Peyer's patch (tissue), 4 donors: ENCODE measurements around the gene RAVER1. TPM values are rescaled to one million over a fixed set of nuclear protein-coding genes. Genes with fewer than 3 reads are reported as not detected.

ENCODE experiments used
- DNase-seq, 3 donors: peaks; one replicate each; pipeline ENCODE4 v3.0.0-alpha.2; 2017 to 2019
- H3K27ac ChIP-seq, 4 donors: fragments of 200-600 bp; sonication (generic); one replicate each; pipeline ENCODE4 v1.5.1; 2016 to 2019
- H3K27me3 ChIP-seq, 2 donors: fragments of 200-600 bp; sonication (generic); one replicate each; pipeline ENCODE4 v1.5.1; 2019
- H3K36me3 ChIP-seq, 3 donors: fragments of 200-600 bp; sonication (generic); one replicate each; pipeline ENCODE4 v1.5.1; 2016 to 2019
- H3K4me1 ChIP-seq, 4 donors: fragments of 200-600 bp; sonication (generic); one replicate each; pipeline ENCODE4 v1.5.1; 2016 to 2019
- H3K4me3 ChIP-seq, 4 donors: fragments of 200-600 bp; sonication (generic); 1 replicate in 3 of 4; 2 replicates in 1 of 4; pipeline ENCODE4 v1.5.1; 2016 to 2019; ENCODE audit warnings: mild to moderate bottlenecking in 1 of 4
- H3K9me3 ChIP-seq, 4 donors: fragments of 200-600 bp; sonication (generic); one replicate each; pipeline ENCODE4 v1.5.1; 2016 to 2019; ENCODE audit warnings: mild to moderate bottlenecking in 1 of 4
- POLR2A ChIP-seq, 2 donors: fragments of 450-650 bp; IDR thresholded peaks; one replicate each; pipeline ENCODE4 v1.5.1; 2017; ENCODE audit warnings: antibody characterized with exemption in 2 of 2, mild to moderate bottlenecking in 2 of 2, moderate library complexity in 2 of 2
- total RNA-seq, 4 donors: library from RNA; depleted of rRNA; stranded (reverse); fragments of >200 nt; gene quantifications; one replicate each; pipeline ENCODE4 v1.1.0, GENCODE V29; 2016
- TF ChIP-seq, protein P1 (sequence below), 6 experiments: fragments of 450-650 bp in 4 of 6; fragments of 200-600 bp in 2 of 6; sonication (generic) in 1 of 6; IDR thresholded peaks; one replicate each; pipeline ENCODE4 v1.5.1; 2017 to 2019; ENCODE audit warnings: antibody characterized with exemption in 6 of 6, mild to moderate bottlenecking in 3 of 6, moderate library complexity in 1 of 6

Gene RAVER1
- total RNA-seq, 4 donors from 2014 or later = 42.1 to 66.5 (median 55.8) TPM

DNA sequence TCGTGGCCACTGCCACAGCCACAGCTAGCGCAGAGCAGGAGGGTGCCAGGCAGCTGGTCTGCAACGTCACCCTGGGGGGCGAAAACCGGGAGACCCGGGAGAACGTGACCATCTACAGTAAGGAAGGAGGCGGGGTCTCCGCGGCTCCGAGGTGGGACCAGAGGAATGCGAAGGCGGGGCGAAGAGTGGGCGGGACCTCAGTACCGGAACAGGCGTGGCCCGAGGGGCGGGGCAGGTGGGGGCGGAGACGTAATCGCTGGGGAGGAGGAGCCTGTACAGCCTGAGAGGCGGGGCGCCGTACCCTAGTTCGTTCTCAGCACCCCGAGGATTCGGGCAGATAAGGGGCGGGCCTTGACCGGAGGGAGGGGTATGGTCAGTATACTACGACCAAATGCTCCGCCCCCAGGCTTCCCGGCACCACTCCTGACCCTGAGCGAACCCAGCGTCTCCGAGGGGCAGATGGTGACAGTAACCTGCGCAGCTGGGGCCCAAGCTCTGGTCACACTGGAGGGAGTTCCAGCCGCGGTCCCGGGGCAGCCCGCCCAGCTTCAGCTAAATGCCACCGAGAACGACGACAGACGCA is 41.0 kb downstream of the RAVER1 start:
- Histone ChIP-seq H3K27ac (peak overlapping the region in 1 of 4 donors; percentile 12), H3K4me3 (peak overlapping the region; percentile 29 to 49 (median 36)), H3K9me3 (no peaks in the 10 kb centered on the region), H3K36me3 (no peaks in the 10 kb centered on the region), H3K27me3 (peaks cover 0 to 68% of the 10 kb centered on the region in 2 donors), H3K4me1 (peaks cover 0 to 85% (median 67%) of the 10 kb centered on the region in 4 donors)
- DNase-seq = peak; percentile 76 to 92 (median 90)
- TF ChIP-seq POLR2A (IDR thresholded peaks at IDR 0.05) = no peak
- TF ChIP-seq, protein P1, sequence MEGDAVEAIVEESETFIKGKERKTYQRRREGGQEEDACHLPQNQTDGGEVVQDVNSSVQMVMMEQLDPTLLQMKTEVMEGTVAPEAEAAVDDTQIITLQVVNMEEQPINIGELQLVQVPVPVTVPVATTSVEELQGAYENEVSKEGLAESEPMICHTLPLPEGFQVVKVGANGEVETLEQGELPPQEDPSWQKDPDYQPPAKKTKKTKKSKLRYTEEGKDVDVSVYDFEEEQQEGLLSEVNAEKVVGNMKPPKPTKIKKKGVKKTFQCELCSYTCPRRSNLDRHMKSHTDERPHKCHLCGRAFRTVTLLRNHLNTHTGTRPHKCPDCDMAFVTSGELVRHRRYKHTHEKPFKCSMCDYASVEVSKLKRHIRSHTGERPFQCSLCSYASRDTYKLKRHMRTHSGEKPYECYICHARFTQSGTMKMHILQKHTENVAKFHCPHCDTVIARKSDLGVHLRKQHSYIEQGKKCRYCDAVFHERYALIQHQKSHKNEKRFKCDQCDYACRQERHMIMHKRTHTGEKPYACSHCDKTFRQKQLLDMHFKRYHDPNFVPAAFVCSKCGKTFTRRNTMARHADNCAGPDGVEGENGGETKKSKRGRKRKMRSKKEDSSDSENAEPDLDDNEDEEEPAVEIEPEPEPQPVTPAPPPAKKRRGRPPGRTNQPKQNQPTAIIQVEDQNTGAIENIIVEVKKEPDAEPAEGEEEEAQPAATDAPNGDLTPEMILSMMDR (IDR thresholded peaks at IDR 0.05) = no peak

DNA sequence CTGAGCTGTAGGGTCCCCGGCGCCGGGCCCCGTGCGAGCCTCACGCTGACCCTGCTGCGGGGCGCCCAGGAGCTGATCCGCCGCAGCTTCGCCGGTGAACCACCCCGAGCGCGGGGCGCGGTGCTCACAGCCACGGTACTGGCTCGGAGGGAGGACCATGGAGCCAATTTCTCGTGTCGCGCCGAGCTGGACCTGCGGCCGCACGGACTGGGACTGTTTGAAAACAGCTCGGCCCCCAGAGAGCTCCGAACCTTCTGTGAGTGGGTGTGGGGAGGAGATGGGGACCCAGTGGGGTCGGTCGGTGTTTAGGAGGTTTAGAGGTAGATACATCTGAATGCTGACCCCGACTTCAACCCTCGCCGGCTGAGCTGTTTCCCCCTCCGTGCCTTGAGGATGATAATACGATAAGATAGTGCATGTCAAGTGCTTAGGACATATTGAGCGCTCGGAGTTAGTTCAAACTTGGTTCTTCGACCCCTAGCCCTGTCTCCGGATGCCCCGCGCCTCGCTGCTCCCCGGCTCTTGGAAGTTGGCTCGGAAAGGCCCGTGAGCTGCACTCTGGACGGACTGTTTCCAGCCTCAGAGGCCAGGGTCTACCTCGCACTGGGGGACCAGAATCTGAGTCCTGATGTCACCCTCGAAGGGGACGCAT is 41.6 kb downstream of the RAVER1 start:
- H3K36me3 ChIP-seq = no peaks in the 10 kb centered on the region
- H3K4me1 ChIP-seq = peaks cover 0 to 91% (median 74%) of the 10 kb centered on the region in 4 donors
- TF ChIP-seq POLR2A (IDR thresholded peaks at IDR 0.05) = no peak
- TF ChIP-seq, protein P1 (IDR thresholded peaks at IDR 0.05) = no peak
- no peaks in the 10 kb centered on the region for H3K9me3 ChIP-seq
- H3K27me3 ChIP-seq = peaks cover 0 to 68% of the 10 kb centered on the region in 2 donors
- DNase-seq = peak in 2 of 3 donors; percentile 49 to 50
- H3K27ac ChIP-seq = no peak overlapping the region
- peak overlapping the region; percentile 29 to 49 (median 36) for H3K4me3 ChIP-seq

DNA sequence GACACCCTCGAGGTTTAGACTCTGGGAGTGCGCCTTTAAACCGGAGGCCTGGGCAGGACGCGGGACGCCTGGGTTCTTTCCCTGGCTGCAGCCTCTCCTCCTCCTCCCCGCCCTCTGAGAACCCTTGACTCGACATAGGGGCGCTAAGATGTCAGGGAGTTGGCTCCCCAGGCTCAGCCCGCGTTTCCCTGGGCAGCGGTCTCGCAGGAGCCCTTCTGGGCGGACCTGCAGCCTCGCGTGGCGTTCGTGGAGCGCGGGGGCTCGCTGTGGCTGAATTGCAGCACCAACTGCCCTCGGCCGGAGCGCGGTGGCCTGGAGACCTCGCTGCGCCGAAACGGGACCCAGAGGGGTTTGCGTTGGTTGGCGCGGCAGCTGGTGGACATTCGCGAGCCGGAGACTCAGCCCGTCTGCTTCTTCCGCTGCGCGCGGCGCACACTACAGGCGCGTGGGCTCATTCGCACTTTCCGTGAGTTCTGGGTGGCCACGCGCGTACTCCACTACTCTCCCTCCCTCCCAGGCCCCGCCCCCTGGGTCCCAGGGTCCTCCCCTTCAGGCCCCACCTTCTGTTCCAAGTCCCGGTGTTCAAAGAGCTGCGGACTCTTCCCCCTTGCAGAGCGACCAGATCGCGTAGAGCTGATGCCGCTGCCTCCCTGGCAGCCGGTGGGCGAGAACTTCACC is 42.3 kb downstream of the RAVER1 start:
- Histone ChIP-seq H3K36me3 (no peaks in the 10 kb centered on the region), H3K4me3 (peak overlapping the region; percentile 29 to 49 (median 36)), H3K4me1 (peaks cover 0 to 91% (median 72%) of the 10 kb centered on the region in 4 donors), H3K27me3 (peaks cover 0 to 64% of the 10 kb centered on the region in 2 donors), H3K27ac (peak overlapping the region in 1 of 4 donors; percentile 25), H3K9me3 (no peaks in the 10 kb centered on the region)
- DNase-seq = peak; percentile 51 to 85 (median 69)
- TF ChIP-seq, protein P1 (IDR thresholded peaks at IDR 0.05) = no peak
- peak; percentile 5 to 14 for TF ChIP-seq POLR2A (IDR thresholded peaks at IDR 0.05)

DNA sequence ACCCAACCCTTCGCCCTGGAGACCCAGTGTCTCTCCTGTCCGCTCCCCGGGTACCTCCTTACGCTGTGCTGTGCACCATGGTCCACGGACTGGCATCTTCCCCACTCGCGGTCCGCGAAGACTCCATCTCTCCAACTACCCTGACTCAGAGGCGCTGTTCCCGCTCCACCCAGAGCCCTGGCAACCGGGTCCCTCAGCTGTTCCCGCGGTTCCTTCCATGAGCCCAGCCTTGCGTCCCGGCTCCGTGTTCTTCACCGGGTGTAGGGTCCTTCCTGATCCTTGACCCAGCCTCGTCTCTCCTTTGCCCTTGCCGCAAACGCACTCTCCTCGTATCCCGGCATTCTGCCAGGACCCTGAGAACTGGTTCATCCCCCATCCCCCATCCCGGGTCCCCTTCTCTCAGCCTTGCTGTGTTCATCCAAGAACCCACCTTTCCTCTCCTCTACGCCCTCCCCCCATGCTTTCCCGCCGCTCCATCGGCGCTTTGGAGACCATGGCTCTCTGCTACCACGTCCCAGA is 42.9 kb downstream of the RAVER1 start:
- Histone ChIP-seq H3K27me3 (peaks cover 0 to 58% of the 10 kb centered on the region in 2 donors), H3K36me3 (no peaks in the 10 kb centered on the region), H3K27ac (no peak overlapping the region), H3K4me3 (peak overlapping the region; percentile 29 to 49 (median 36)), H3K9me3 (no peaks in the 10 kb centered on the region), H3K4me1 (peaks cover 0 to 87% (median 66%) of the 10 kb centered on the region in 4 donors)
- no peak for DNase-seq
- no peak for TF ChIP-seq POLR2A (IDR thresholded peaks at IDR 0.05)
- TF ChIP-seq, protein P1 (IDR thresholded peaks at IDR 0.05) = no peak

DNA sequence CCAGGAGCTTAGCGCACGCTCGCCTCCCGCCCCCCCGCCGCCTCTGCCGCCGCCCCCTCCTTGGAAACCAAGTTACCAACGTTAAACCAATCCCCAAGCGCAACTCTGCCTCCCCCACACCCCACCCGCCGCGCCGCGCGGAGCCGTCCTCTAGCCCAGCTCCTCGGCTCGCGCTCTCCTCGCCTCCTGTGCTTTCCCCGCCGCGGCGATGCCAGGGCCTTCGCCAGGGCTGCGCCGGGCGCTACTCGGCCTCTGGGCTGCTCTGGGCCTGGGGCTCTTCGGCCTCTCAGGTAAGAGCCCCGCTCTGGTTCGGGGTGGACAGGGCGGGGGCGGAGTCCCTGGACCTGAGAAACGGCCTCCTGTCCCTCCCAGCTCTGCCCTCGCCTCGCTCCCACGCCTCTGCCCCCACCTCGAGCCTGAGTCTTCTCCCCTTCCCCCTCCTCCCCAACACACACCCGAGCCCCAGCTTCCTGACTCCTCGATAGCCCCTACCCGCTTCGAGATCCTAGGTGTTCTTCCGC is 43.4 kb downstream of the RAVER1 start, which contains the start of gene ICAM5:
ICAM5 (plus strand) TSS at position 117 of the 521 bp plus-strand sequence; CDS start at position 209, 92 bp downstream.
- Histone ChIP-seq H3K4me3 (peak within 1 kb of the TSS; percentile 29 to 49 (median 36)), H3K27ac (peak within 1 kb of the TSS in 1 of 4 donors; percentile 25), H3K9me3 (no peaks in the 10 kb centered on the region), H3K36me3 (peaks cover 0 to 4% (median 0%) of the 10 kb centered on the region in 3 donors), H3K27me3 (peaks cover 0 to 56% of the 10 kb centered on the region in 2 donors), H3K4me1 (peaks cover 0 to 82% (median 62%) of the 10 kb centered on the region in 4 donors)
- DNase-seq = no peak
- TF ChIP-seq, protein P1 (IDR thresholded peaks at IDR 0.05) = no peak
- no peak for TF ChIP-seq POLR2A (IDR thresholded peaks at IDR 0.05)
